Central memory CD8-positive, alpha-beta T cell (primary cell): ENCODE measurements around the gene NKIRAS1.
"Not testable (repeated sequence)": the region's sequence is repeated elsewhere in the genome, so short reads cannot be mapped to it uniquely, and the experiment has no call there.

Experiments
- ATAC-seq: fragments of 150-1000 bp; cut with Tn5 transposase; replicated peaks from 2 replicates; pipeline ENCODE4 v1.10.0; 2022; ENCODE audit warnings: mild to moderate bottlenecking, moderate FRiP score, moderate number of reproducible peaks; ENCODE audit not compliant: poor library complexity, severe bottlenecking; ENCODE audit errors: extremely low read depth
- DNase-seq, 2 donors: peaks; one replicate each; pipeline ENCODE4 v3.0.0; 2021; ENCODE audit warnings: low spot score in 2 of 2
- H3K27ac Mint-ChIP-seq: one replicate; pipeline ENCODE4 v1.8.0; 2022; ENCODE audit warnings: low read depth, mild to moderate bottlenecking, moderate library complexity, mixed read lengths
- H3K27me3 Mint-ChIP-seq: one replicate; pipeline ENCODE4 v1.8.0; 2022; ENCODE audit warnings: mixed read lengths
- H3K36me3 Mint-ChIP-seq: one replicate; pipeline ENCODE4 v1.8.0; 2022; ENCODE audit warnings: mild to moderate bottlenecking, moderate library complexity, mixed read lengths; ENCODE audit not compliant: insufficient read depth
- H3K4me1 Mint-ChIP-seq: one replicate; pipeline ENCODE4 v1.8.0; 2022; ENCODE audit warnings: mixed read lengths
- H3K4me3 Mint-ChIP-seq: one replicate; pipeline ENCODE4 v1.8.0; 2022; ENCODE audit warnings: mild to moderate bottlenecking, moderate library complexity, mixed read lengths
- H3K9me3 Mint-ChIP-seq: one replicate; pipeline ENCODE4 v1.8.0; 2022; ENCODE audit warnings: mixed read lengths

The NKIRAS1 gene

DNA sequence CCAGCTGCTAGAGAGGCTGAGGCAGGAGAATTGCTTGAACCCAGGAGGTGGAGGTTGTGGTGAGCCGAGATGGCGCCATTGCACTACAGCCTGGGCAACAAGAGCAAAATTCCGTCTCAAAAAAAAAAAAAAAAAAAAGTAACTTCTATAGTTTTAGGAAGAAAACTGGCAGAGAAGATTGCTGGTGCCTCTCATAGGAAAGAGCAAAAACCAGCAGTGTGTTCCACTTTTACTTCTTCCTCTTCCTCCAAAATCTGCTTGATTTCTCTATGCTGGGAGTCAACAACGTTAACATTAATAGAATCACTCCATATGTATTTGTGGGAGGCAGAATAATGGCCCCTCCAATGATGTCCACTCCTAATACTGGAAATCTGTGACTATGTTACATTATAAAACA is 15.8 kb upstream of the NKIRAS1 start:
- ATAC-seq, result no peak
- no peak overlapping the region for H3K27ac Mint-ChIP-seq
- H3K9me3 Mint-ChIP-seq, result no peaks in the 10 kb centered on the region
- no peaks in the 10 kb centered on the region for H3K36me3 Mint-ChIP-seq
- DNase-seq, result no peak
- H3K27me3 Mint-ChIP-seq, result peaks cover 11% of the 10 kb centered on the region
- H3K4me3 Mint-ChIP-seq, result no peak overlapping the region
- H3K4me1 Mint-ChIP-seq, result no peaks in the 10 kb centered on the region

DNA sequence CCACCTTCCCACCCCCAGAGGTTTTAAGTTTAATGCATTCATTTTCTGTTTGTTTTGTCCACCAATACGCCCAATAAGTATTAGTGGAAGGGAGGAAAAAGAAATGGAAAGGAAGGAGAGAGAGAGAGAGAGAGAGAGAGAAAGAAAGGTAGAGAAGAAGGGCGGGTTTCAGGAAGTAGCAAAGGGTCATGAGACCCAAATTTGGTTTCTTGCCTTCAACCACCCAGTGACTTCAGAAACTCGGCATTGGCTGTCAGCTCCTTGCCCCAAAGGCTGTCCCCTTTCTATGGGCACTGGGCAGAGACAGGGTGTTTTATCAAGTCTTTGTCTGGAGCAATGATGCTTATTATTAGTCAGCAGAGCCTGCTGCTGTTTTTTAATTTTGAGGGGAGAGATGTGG is 14.8 kb upstream of the NKIRAS1 start:
- ATAC-seq, result no peak
- H3K4me1 Mint-ChIP-seq, result no peaks in the 10 kb centered on the region
- no peak overlapping the region for H3K4me3 Mint-ChIP-seq
- peaks cover 2% of the 10 kb centered on the region for H3K27me3 Mint-ChIP-seq
- H3K36me3 Mint-ChIP-seq, result no peaks in the 10 kb centered on the region
- no peak overlapping the region for H3K27ac Mint-ChIP-seq
- H3K9me3 Mint-ChIP-seq, result no peaks in the 10 kb centered on the region
- no peak for DNase-seq

DNA sequence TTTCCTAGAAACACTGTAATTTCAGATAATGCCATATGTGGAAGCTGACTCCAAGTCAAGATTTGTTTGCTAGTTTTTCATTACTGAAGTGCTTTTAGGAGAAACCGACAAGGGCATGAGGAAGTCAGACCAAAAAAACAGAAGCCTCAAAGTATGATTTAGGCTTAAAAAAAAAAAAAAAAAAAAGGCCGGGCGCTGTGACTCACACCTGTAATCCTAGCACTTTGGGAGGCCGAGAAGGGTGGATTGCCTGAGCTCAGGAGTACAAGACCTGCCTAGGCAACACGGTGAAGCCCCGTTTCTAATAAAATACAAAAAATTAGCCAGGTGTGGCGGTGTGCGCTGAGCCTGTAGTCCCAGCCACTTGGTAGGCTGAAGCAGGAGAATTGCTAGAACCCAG is 11.7 kb upstream of the NKIRAS1 start:
- ATAC-seq (no peak), DNase-seq (no peak)
- Mint-ChIP-seq H3K27me3 (no peaks in the 10 kb centered on the region), H3K36me3 (no peaks in the 10 kb centered on the region), H3K4me1 (no peaks in the 10 kb centered on the region), H3K27ac (no peak overlapping the region), H3K9me3 (no peaks in the 10 kb centered on the region), H3K4me3 (no peak overlapping the region)

DNA sequence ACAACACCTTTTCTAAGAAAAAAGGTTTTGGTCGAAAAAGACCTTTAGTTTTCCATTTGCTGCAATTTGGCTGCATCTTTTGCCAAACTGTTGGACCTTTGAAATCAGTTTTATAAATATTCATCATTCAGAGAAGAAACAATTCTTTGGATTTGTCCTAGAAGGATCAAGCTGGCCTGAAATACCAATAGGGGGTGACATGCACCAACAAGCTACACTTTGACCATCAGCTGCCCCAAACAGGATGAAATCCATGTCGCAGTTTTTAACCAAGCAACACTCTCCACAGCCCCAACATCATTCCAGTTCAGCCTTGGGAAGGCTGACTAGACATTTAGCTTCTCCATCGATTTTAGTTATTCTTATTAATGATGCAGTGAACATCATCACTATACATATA is 9.9 kb upstream of the NKIRAS1 start:
- Mint-ChIP-seq H3K4me3 (no peak overlapping the region), H3K27ac (no peak overlapping the region), H3K27me3 (no peaks in the 10 kb centered on the region), H3K36me3 (peaks cover 7% of the 10 kb centered on the region), H3K4me1 (no peaks in the 10 kb centered on the region), H3K9me3 (no peaks in the 10 kb centered on the region)
- no peak for ATAC-seq
- DNase-seq, result no peak

DNA sequence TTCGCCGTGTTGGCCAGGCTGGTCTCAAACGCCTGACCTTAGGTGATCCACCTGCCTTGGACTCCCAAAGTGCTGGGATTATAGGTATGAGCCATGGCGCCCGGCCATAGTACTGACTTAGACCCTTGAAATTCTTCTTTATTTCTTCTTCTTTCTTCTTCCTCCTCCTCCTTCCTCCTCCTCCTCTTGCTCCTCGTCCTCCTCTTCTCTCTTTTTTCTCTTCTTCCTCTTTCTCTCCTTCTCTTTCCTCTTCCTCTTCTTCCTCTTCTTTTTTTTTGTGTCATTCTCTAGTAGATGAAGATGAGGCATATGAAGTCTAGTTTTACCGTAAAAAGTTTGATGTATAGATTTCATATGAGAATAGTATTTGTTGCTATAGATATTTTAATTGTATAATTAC is 9.5 kb upstream of the NKIRAS1 start:
- DNase-seq (no peak), ATAC-seq (no peak)
- Mint-ChIP-seq H3K27me3 (no peaks in the 10 kb centered on the region), H3K4me1 (no peaks in the 10 kb centered on the region), H3K36me3 (peaks cover 12% of the 10 kb centered on the region), H3K9me3 (no peaks in the 10 kb centered on the region), H3K27ac (no peak overlapping the region), H3K4me3 (no peak overlapping the region)

DNA sequence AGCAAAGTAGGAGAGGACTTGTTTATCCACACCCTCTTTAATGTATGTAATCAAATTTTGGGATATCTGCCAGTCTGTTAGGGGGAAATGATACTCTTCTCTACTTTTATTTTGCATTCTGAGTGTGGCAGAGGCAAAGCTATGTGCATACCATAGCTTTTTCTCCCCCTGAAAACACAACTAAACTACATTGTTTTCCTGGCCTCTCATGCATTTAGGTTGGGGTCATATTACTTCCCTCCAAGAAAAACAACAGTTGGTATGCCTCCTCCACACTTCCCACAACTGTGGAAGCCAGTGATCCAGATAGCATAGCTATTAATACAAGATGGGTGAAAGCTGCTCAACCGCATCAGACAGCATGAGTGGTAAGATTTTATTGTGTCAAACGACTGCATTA is 7.0 kb upstream of the NKIRAS1 start:
- Mint-ChIP-seq H3K36me3 (peaks cover 33% of the 10 kb centered on the region), H3K4me1 (peaks cover 16% of the 10 kb centered on the region), H3K4me3 (no peak overlapping the region), H3K27me3 (no peaks in the 10 kb centered on the region), H3K9me3 (no peaks in the 10 kb centered on the region), H3K27ac (no peak overlapping the region)
- no peak for DNase-seq
- no peak for ATAC-seq

DNA sequence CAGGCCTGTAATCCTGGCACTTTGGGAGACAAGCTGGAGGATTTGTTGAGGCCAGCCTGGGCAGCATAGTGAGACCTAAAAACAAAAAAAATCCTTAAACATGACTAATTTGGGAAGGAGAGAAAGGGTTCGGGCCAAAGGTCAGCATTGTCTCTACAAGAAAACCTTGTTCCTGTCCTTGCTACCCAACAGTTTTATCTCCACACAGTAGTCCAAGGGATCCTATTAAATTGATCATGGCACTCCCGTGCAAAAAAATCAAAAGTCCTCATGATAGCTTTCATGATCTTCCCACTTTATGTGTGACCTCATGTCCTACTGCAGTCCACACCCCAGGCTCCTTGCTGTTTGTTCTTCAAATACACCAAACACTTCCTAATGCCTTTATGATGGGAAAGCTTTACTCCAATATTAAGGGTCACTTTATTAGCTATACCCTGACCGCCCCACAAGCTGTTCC is 4.3 kb upstream of the NKIRAS1 start:
- H3K36me3 Mint-ChIP-seq, result peaks cover 54% of the 10 kb centered on the region
- H3K27ac Mint-ChIP-seq, result no peak overlapping the region

DNA sequence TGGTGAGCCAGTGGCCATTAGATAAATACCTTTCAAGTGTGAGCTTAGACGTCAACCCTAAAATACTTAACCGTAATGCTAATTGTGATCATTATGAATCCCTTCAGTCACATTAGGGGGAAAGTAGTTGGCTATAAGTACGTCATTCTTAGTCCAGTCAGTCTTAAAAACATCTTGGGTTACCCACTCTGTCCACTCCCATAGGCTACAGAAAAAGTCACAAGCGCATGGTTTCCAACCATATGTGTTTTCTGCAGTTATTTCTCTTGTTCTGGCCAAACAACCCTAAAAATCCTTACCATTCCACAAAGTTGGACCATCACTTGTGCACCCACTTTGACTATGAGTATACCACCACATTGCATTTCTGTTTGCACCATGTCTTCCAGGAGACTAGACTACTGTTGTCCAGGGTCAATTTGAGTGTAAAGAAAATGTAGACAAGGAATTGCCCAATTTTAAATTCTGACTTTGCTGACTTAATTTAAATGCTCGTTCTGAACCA is 3.4 kb upstream of the NKIRAS1 start:
- peak overlapping the region; percentile 96 for H3K27ac Mint-ChIP-seq
- ATAC-seq, result no peak

More for the DNA sequence above, 4.3 kb upstream of the NKIRAS1 start:
- Mint-ChIP-seq H3K27me3 (no peaks in the 10 kb centered on the region), H3K9me3 (no peaks in the 10 kb centered on the region), H3K4me1 (peaks cover 32% of the 10 kb centered on the region), H3K4me3 (no peak overlapping the region)
- DNase-seq (no peak), ATAC-seq (no peak)

DNA sequence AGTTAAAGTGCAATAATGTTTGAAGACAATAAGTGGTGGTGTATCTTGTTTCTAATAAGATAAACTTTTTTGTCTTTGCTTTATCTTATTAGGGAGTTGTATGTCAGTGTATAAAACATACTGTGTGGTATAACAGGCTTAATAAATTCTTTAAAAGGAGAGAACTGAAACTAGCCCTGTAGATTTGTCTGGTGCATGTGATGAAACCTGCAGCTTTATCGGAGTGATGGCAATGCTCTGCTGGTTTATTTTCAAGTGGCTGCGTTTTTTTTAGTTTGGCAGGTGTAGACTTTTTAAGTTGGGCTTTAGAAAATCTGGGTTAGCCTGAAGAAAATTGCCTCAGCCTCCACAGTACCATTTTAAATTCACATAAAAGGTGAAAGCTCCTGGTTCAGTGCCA is 2.8 kb upstream of the NKIRAS1 start:
- no peak overlapping the region for H3K4me3 Mint-ChIP-seq
- ATAC-seq, result no peak
- DNase-seq, result no peak
- H3K9me3 Mint-ChIP-seq, result no peaks in the 10 kb centered on the region
- peaks cover 56% of the 10 kb centered on the region for H3K36me3 Mint-ChIP-seq
- peak overlapping the region; percentile 96 for H3K27ac Mint-ChIP-seq
- no peaks in the 10 kb centered on the region for H3K27me3 Mint-ChIP-seq
- peaks cover 44% of the 10 kb centered on the region for H3K4me1 Mint-ChIP-seq

More for the DNA sequence above, 3.4 kb upstream of the NKIRAS1 start:
- peaks cover 40% of the 10 kb centered on the region for H3K4me1 Mint-ChIP-seq
- DNase-seq, result no peak
- H3K36me3 Mint-ChIP-seq, result peaks cover 56% of the 10 kb centered on the region
- no peaks in the 10 kb centered on the region for H3K9me3 Mint-ChIP-seq
- no peaks in the 10 kb centered on the region for H3K27me3 Mint-ChIP-seq
- H3K4me3 Mint-ChIP-seq, result no peak overlapping the region

DNA sequence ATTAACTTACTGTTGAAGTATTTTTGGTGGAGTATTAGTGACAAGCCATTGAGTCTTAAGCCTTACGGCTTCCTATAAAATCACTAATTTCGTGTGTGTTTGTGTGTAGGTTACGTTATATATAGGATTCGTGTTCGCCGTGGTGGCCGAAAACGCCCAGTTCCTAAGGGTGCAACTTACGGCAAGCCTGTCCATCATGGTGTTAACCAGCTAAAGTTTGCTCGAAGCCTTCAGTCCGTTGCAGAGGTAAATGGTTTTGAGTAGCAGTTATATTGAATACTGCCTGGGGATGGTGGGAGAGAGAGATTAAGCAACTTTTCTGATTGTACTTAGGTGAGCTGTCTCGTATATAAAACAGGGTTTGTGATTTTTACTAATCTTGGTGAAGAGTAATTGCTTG is 1.5 kb upstream of the NKIRAS1 start:
- peak overlapping the region; percentile 98 for H3K4me3 Mint-ChIP-seq
- H3K9me3 Mint-ChIP-seq, DNase-seq, ATAC-seq, H3K27me3 Mint-ChIP-seq: not testable (repeated sequence)
- H3K4me1 Mint-ChIP-seq, result peaks cover 44% of the 10 kb centered on the region
- peaks cover 54% of the 10 kb centered on the region for H3K36me3 Mint-ChIP-seq
- peak overlapping the region; percentile 96 for H3K27ac Mint-ChIP-seq

DNA sequence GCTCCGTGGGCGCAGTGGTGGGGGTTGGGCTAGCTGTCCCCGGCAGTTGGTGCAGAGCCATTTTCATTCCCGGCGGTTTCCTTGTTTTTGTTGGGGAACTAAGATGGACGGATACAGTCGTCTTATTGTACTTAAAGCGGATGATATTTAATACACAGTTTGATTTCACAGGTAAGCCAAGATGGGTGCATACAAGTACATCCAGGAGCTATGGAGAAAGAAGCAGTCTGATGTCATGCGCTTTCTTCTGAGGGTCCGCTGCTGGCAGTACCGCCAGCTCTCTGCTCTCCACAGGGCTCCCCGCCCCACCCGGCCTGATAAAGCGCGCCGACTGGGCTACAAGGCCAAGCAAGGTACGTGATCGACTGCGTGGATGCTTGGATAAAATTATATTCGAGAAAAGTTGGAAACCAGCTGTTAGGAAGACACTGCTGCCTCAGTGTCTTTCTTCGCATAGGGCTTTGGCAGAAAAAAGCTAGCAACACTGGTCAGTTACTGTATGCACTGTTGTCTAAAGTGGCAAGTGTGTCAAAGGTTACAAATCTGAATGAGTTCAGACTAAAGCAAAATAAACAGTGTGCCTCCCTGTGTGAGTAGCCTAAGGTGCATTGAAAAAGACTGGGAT is 1.0 kb upstream of the NKIRAS1 start:
- not testable (repeated sequence) for H3K9me3 Mint-ChIP-seq, H3K27me3 Mint-ChIP-seq, DNase-seq
- peak overlapping the region; percentile 96 for H3K27ac Mint-ChIP-seq
- ATAC-seq, result peak; percentile 2
- H3K4me3 Mint-ChIP-seq, result peak overlapping the region; percentile 98
- peaks cover 52% of the 10 kb centered on the region for H3K36me3 Mint-ChIP-seq
- H3K4me1 Mint-ChIP-seq, result peaks cover 44% of the 10 kb centered on the region

DNA sequence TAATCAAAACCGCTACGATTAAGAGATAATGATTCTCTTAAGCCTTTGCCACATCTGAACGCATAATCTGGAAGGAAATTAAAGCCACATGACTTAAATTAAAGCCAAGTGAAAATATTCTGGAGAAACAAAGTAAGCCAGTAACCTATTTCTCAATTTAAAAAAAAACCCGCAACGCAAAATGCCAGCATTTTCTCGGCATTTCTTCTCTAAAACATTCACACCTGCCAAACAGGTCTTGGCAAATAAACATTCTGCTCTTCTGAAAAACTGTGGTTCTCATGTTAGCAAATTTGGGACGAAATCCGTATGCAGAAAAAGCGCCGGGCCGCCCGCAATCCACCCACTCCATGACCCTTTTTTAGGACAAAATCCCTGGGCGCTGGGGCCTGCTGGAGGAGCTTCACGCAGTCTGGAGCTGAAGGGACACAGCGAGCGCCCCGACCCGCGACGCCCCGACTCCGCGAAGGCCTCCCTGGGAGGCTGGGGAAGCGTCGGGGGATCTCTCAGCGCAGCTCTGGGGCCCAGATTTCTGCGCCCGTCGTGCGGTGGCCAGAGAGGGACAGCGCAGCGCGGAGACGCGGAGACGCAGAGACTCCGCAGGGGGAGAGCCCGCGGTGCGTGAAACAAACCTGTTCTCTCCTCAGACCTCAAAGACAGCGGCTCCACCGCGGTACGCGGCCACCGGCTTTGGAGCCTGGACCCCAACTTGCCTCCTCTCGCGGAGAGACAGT is 471 bp downstream of the NKIRAS1 start:
- peaks cover 44% of the 10 kb centered on the region for H3K4me1 Mint-ChIP-seq
- H3K4me3 Mint-ChIP-seq, result peak overlapping the region; percentile 98
- peak overlapping the region; percentile 96 for H3K27ac Mint-ChIP-seq
- no peaks in the 10 kb centered on the region for H3K9me3 Mint-ChIP-seq
- no peak for DNase-seq
- H3K36me3 Mint-ChIP-seq, result peaks cover 44% of the 10 kb centered on the region
- H3K27me3 Mint-ChIP-seq, result no peaks in the 10 kb centered on the region
- ATAC-seq, result peak; percentile 22

DNA sequence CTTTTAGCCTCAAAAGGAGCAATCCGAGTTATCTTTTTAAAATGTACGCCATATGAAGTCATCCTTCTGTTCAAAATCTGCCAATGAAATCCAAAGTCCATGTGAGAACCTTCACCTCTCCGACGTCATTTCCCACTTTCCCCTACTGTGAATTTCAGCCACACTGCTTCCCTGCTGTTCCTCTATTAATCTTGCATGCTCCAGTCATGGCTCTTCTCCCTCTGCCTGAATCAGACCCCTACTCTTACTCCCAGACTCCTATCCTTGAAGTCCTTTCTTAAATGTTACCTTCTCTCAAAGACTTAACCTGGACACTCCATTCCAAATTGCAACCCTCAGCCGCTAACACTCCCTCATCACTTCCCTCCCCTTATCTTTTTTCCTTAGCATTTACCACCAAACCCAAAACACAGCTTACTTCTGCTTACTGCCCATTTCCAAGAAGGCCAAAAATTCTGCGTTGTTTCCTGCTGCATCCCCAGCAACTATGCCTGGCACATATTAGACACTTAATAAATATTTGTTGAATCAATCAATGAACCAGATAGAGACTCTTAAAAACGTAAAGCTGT is 1.2 kb downstream of the NKIRAS1 start:
- Mint-ChIP-seq H3K9me3 (no peaks in the 10 kb centered on the region), H3K27ac (peak overlapping the region; percentile 96), H3K36me3 (peaks cover 40% of the 10 kb centered on the region), H3K4me1 (peaks cover 43% of the 10 kb centered on the region), H3K4me3 (peak overlapping the region; percentile 98), H3K27me3 (no peaks in the 10 kb centered on the region)
- ATAC-seq (no peak), DNase-seq (no peak)
